ENCODE measurements around the gene LRP1.

Gene LRP1

DNA sequence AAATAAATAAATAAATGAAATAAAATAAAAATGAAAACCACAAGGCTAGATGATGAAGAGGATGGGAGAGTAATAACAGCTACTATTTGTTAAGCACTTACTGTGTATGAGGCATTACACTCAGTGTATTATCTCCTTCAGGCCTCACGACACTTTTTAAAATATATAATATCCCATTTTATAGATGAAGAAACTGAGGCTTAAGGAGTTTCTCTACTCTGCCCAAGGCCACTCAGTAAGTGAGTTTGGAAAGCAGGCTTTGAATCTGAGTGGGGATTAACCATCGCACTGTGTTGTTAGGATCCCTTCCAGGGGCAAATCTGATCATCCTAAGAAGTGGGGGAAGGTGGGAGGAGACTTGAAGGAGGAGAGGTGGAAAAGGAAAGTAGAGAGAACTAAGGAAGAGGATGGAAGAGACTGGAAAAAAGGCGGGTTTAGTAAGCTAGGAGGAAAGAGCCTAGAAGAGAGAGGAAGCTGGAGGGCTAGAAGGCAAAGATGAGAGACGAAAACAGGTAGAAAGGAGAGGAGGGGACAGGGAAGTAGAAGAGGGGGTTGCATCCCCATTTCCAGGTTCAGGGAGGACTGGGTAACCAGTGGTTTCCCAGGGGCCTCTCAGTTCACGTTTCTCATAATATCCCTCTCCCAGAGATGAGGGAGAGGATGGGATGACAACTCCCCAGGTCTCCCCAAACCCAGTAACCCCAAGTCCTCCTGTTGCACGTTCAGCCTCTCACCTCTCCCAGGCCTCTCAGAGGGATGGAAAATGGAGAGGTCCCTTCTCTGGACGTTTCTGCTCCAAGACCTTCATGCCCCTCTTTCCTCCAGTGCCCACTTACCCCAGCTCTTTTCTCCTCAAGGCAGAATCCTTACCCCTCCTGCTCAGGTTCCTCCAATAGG is 18.8 kb upstream of the LRP1 start:
- peak overlapping the region; percentile 99 for H3K27ac ChIP-seq
- TF ChIP-seq ZFX (IDR thresholded peaks at IDR 0.05; ENCODE audit: borderline replicate concordance) (no peak), CTCF (IDR thresholded peaks at IDR 0.05) (no peak)

- no peak for TF ChIP-seq CTCF (IDR thresholded peaks at IDR 0.05)
- TF ChIP-seq ZFX (IDR thresholded peaks at IDR 0.05; ENCODE audit: borderline replicate concordance): no peak
- peak overlapping the region; percentile 99 for H3K27ac ChIP-seq
These were observed 17.9 kb upstream of the LRP1 start for GRCh38 chr12:57110104-57111030.

DNA sequence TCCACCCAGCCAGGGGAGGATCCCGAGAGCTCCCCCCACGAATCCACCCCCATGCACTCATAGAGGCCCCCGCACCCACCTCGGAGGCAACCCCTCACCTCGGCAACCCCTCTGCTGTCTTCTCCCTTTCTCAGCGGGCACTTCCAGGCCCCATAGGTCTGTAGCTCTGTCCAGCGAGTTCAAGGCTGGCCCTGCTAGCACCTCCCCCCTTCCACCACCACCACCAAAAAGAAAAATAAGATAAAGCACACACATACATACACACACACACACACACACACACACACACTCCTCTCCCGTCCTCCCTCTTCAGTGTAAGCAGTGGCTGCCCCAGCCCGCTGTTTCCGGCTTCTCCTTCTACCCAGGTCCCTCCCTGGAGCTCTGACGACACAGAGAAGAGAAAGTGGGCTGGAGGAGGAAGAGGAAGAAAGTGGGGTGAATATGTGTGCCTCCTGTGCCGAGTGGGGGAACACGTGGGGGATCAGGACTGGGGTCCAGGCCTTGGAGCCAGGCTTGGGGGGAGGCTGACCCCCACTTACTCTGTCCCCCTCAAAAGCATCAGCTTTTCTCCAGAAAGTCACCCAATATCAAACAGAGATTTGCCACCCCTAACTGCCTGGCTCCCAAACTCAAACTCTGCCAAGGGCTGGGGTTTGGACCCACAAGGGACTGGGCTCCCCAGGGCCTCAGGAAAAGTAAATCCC is 17.1 kb upstream of the LRP1 start, which contains the start of gene STAT6:
Gene STAT6, minus strand, starts transcription at position 332 of the 704 bp plus-strand sequence. CDS start 3,084 bp downstream, outside the sequence.
- TF ChIP-seq ZFX (IDR thresholded peaks at IDR 0.05; ENCODE audit: borderline replicate concordance) (no peak), CTCF (IDR thresholded peaks at IDR 0.05) (no peak)

GRCh38 chr12:57112492-57113294 is 15.6 kb upstream of the LRP1 start:
- TF ChIP-seq ZFX (IDR thresholded peaks at IDR 0.05; ENCODE audit: borderline replicate concordance): no peak
- peak; percentile 94 for TF ChIP-seq CTCF (IDR thresholded peaks at IDR 0.05)
- peak overlapping the region; percentile 99 for H3K27ac ChIP-seq

More for the DNA sequence above, 17.1 kb upstream of the LRP1 start, which contains the start of gene STAT6:
- peak within 1 kb of the TSS; percentile 99 for H3K27ac ChIP-seq

- H3K27ac ChIP-seq: no peak overlapping the region
- no peak for TF ChIP-seq CTCF (IDR thresholded peaks at IDR 0.05)
- no peak for TF ChIP-seq ZFX (IDR thresholded peaks at IDR 0.05; ENCODE audit: borderline replicate concordance)
These were observed 11.6 kb upstream of the LRP1 start for GRCh38 chr12:57116580-57117281.

Measured in 22Rv1 (cell line).